ENCODE data around the gene HTR3C. TPM values are rescaled to one million over a fixed set of nuclear protein-coding genes. Genes with fewer than 3 reads are reported as not detected.

Gene HTR3C
- total RNA-seq, 2 experiments from 2014 or later = not detected

DNA sequence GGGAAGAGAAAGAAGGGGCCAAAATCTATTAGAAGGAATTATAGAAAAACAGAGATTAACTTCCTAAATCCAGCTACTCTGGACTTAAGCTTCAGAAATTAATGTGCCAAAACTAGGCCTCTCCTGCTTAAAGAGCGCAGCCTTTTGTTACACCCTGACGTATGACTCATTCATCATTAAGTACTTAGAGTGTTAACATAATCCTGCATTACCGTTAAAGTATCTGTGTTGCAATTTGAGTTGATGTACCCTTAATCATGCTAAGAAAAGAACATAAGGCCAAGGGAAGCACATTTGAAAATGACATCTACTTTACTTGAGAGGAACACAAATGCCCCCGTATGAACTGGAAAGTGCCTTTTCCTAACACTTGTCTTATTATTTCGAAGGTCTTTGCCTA lies 13.4 kb upstream of the HTR3C start:
- Histone ChIP-seq H3K27ac (ENCODE audit: low read depth, low read length, poor library complexity, severe bottlenecking) (no peak overlapping the region), H3K9me3 (ENCODE audit: low read length) (no peaks in the 10 kb centered on the region), H3K4me3 (ENCODE audit: low read depth, low read length, poor library complexity, severe bottlenecking) (no peak overlapping the region), H3K4me1 (ENCODE audit: insufficient read depth, low read length, poor library complexity, severe bottlenecking) (no peaks in the 10 kb centered on the region), H3K36me3 (ENCODE audit: insufficient read depth, low read length) (no peaks in the 10 kb centered on the region), H3K9me2 (ENCODE audit: insufficient read depth, low read length) (no peaks in the 10 kb centered on the region), H3K4me2 (ENCODE audit: low read length) (no peak overlapping the region), H2AFZ (ENCODE audit: low read length) (no peak overlapping the region), H3K79me2 (ENCODE audit: insufficient read depth, low read depth, low read length) (no peaks in the 10 kb centered on the region), H4K20me1 (ENCODE audit: insufficient read depth, low read length) (no peaks in the 10 kb centered on the region)
- TF ChIP-seq CTCF (conservative IDR thresholded peaks at IDR 0.05; ENCODE audit: low read length) (no peak), EZH2phosphoT487 (IDR thresholded peaks at IDR 0.05; ENCODE audit: borderline replicate concordance, low read depth, low read length) (no peak)
- ChIA-PET CTCF (ENCODE audit: unreplicated experiment) (no interaction called here), POLR2A (no interaction called here)
- intact Hi-C loops (cut with micrococcal nuclease; ENCODE audit: unreplicated experiment) = no loop called here
- no TSS peak for BruUV-seq (replicated peaks)
- no peak for DNase-seq (ENCODE audit: low spot score)

DNA sequence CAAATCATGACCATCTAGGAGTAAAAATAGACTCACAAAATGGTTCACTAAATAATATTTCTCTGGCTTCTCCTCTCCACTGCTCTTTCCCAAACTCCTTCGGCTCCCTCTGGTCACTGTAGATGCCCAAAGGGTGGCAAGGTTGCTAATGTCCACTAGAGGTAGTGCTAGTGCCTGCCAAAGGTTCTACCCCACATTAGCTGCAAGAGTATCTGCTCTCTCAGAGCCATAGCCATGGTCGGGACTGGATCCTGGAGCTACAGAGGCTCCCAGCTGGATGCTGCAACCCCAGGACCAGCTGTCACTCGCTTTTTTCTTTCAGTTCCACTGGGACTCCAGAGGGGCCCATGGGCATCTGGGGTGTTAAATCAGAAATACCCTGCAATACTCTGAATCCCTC lies 12.8 kb upstream of the HTR3C start:
- DNase-seq (ENCODE audit: low spot score) = no peak
- Histone ChIP-seq H3K9me2 (ENCODE audit: insufficient read depth, low read length) (no peaks in the 10 kb centered on the region), H3K4me2 (ENCODE audit: low read length) (no peak overlapping the region), H4K20me1 (ENCODE audit: insufficient read depth, low read length) (no peaks in the 10 kb centered on the region), H3K36me3 (ENCODE audit: insufficient read depth, low read length) (no peaks in the 10 kb centered on the region), H3K4me1 (ENCODE audit: insufficient read depth, low read length, poor library complexity, severe bottlenecking) (no peaks in the 10 kb centered on the region), H3K4me3 (ENCODE audit: low read depth, low read length, poor library complexity, severe bottlenecking) (no peak overlapping the region), H3K9me3 (ENCODE audit: low read length) (no peaks in the 10 kb centered on the region), H3K79me2 (ENCODE audit: insufficient read depth, low read depth, low read length) (no peaks in the 10 kb centered on the region), H3K27ac (ENCODE audit: low read depth, low read length, poor library complexity, severe bottlenecking) (no peak overlapping the region), H2AFZ (ENCODE audit: low read length) (no peak overlapping the region)
- POLR2A ChIA-PET = no interaction called here
- TF ChIP-seq CTCF (conservative IDR thresholded peaks at IDR 0.05; ENCODE audit: low read length) (no peak; the same call in 1 of the 2 replicates), EZH2phosphoT487 (IDR thresholded peaks at IDR 0.05; ENCODE audit: borderline replicate concordance, low read depth, low read length) (no peak)
- CTCF ChIA-PET (ENCODE audit: unreplicated experiment) = no interaction called here
- intact Hi-C loops (cut with micrococcal nuclease; ENCODE audit: unreplicated experiment) = no loop called here
- no TSS peak for BruUV-seq (replicated peaks)

GRCh38 chr3:184042617-184043016 lies 10.2 kb upstream of the HTR3C start:
- no peak for TF ChIP-seq EZH2phosphoT487 (IDR thresholded peaks at IDR 0.05; ENCODE audit: borderline replicate concordance, low read depth, low read length)
- TF ChIP-seq CTCF (conservative IDR thresholded peaks at IDR 0.05; ENCODE audit: low read length) = no peak
- H3K9me2 ChIP-seq (ENCODE audit: insufficient read depth, low read length) = no peaks in the 10 kb centered on the region
- DNase-seq (ENCODE audit: low spot score) = no peak
- no peaks in the 10 kb centered on the region for H3K79me2 ChIP-seq (ENCODE audit: insufficient read depth, low read depth, low read length)
- no peak overlapping the region for H2AFZ ChIP-seq (ENCODE audit: low read length)
- ChIA-PET POLR2A (interaction anchor here (0.5 kb wide), 1 partner anchor 27 kb away, joined by 3 read pairs; no protein-coding TSS in a partner anchor), CTCF (ENCODE audit: unreplicated experiment) (no interaction called here)
- H3K9me3 ChIP-seq (ENCODE audit: low read length) = no peaks in the 10 kb centered on the region
- H3K4me1 ChIP-seq (ENCODE audit: insufficient read depth, low read length, poor library complexity, severe bottlenecking) = no peaks in the 10 kb centered on the region
- BruUV-seq (replicated peaks) = no TSS peak
- H3K36me3 ChIP-seq (ENCODE audit: insufficient read depth, low read length) = no peaks in the 10 kb centered on the region
- H3K4me2 ChIP-seq (ENCODE audit: low read length) = no peak overlapping the region
- no peak overlapping the region for H3K4me3 ChIP-seq (ENCODE audit: low read depth, low read length, poor library complexity, severe bottlenecking)
- intact Hi-C loops (cut with micrococcal nuclease; ENCODE audit: unreplicated experiment) = no loop called here
- H3K27ac ChIP-seq (ENCODE audit: low read depth, low read length, poor library complexity, severe bottlenecking) = no peak overlapping the region
- no peaks in the 10 kb centered on the region for H4K20me1 ChIP-seq (ENCODE audit: insufficient read depth, low read length)
